Mucosa of descending colon (tissue), 3 donors: ENCODE data around the gene TRAPPC3L. TPM values are rescaled to one million over a fixed set of nuclear protein-coding genes. Genes with fewer than 3 reads are reported as not detected.
"Not testable (repeated sequence)": the region's sequence is repeated elsewhere in the genome, so short reads cannot be mapped to it uniquely, and the experiment has no call there.

Experiments
- ATAC-seq: fragments of 200-7000 bp; cut with Tn5 transposase; one replicate; pipeline ENCODE4 v1.9.1; 2020; ENCODE audit warnings: mild to moderate bottlenecking, moderate library complexity
- DNase-seq, 3 donors: peaks; one replicate each; pipeline ENCODE4 v3.0.0-alpha.2; 2020
- H3K36me3 ChIP-seq: fragments of 200-600 bp; one replicate; pipeline ENCODE4 v1.8.0; 2021; ENCODE audit warnings: low read depth, mild to moderate bottlenecking
- H3K4me1 ChIP-seq: fragments of 200-600 bp; one replicate; pipeline ENCODE4 v1.8.0; 2021; ENCODE audit warnings: low read depth, mild to moderate bottlenecking
- H3K4me3 ChIP-seq: fragments of 200-600 bp; one replicate; pipeline ENCODE4 v1.8.0; 2021; ENCODE audit warnings: mild to moderate bottlenecking
- H3K9me3 ChIP-seq: fragments of 200-600 bp; one replicate; pipeline ENCODE4 v1.8.0; 2021; ENCODE audit warnings: mild to moderate bottlenecking
- intact Hi-C, 2 donors: fragments of 100-400 bp; cut with DNase I in 1 of 2; cut with micrococcal nuclease in 1 of 2; formaldehyde crosslinking; loops; one replicate each; pipeline versions ENCODE4 v1.11.0 to v1.11.1; 2022; cut with DNase I, micrococcal nuclease
- total RNA-seq, 3 donors: library from RNA; stranded (reverse); fragmentation: NEBNext Ultra II Directional in 2 of 3; extraction: Animal tissue kit (Norgen Biotek cat#: 25700) in 2 of 3; gene quantifications; one replicate each; pipeline versions ENCODE4 v1.2.1 to v1.2.4, GENCODE V29; 2021 to 2023
- TF ChIP-seq, protein P1 (sequence below): fragments of 200-600 bp; IDR thresholded peaks from one replicate; pipeline ENCODE4 v1.8.0; 2022; ENCODE audit warnings: antibody characterized with exemption, mild to moderate bottlenecking
- donor health status: DM: no; HTN: no; CAD: no; lungs with moderate emphysema.
- donor health status: DM: no; HTN: no; CAD: no.
- donor health status: DM: no; HTN: yes; CAD: no.

The TRAPPC3L gene
- total RNA-seq, 3 donors from 2014 or later, result not detected

DNA sequence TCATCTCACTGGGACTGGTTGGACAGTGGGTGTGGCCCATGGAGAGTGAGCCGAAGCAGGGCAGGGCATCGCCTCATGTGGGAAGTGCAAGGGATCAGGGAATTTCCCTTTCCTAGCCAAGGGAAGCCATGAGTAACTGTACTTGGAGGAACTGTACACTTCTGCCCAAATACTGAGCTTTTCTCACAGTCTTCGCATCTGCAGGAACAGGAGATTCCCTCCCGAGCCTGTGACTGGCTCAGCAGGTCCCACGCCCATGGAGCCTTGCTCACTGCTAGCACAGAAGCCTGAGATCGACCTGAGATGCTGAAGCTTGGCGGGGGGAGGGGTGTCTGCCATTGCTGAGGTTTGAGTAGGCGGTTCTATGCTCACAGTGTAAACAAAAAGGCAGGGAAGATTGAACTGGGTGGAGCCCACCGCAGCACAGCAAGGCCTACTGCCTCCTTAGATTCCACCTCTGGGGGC, 44.5 kb downstream of the TRAPPC3L start:
- no peaks in the 10 kb centered on the region for H3K9me3 ChIP-seq
- DNase-seq, result no peak
- intact Hi-C loops, result no loop called here
- no peak for ATAC-seq
- H3K4me1 ChIP-seq, result no peaks in the 10 kb centered on the region
- no peaks in the 10 kb centered on the region for H3K36me3 ChIP-seq
- no peak overlapping the region for H3K4me3 ChIP-seq
- TF ChIP-seq, protein P1, sequence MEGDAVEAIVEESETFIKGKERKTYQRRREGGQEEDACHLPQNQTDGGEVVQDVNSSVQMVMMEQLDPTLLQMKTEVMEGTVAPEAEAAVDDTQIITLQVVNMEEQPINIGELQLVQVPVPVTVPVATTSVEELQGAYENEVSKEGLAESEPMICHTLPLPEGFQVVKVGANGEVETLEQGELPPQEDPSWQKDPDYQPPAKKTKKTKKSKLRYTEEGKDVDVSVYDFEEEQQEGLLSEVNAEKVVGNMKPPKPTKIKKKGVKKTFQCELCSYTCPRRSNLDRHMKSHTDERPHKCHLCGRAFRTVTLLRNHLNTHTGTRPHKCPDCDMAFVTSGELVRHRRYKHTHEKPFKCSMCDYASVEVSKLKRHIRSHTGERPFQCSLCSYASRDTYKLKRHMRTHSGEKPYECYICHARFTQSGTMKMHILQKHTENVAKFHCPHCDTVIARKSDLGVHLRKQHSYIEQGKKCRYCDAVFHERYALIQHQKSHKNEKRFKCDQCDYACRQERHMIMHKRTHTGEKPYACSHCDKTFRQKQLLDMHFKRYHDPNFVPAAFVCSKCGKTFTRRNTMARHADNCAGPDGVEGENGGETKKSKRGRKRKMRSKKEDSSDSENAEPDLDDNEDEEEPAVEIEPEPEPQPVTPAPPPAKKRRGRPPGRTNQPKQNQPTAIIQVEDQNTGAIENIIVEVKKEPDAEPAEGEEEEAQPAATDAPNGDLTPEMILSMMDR, result no peak

DNA sequence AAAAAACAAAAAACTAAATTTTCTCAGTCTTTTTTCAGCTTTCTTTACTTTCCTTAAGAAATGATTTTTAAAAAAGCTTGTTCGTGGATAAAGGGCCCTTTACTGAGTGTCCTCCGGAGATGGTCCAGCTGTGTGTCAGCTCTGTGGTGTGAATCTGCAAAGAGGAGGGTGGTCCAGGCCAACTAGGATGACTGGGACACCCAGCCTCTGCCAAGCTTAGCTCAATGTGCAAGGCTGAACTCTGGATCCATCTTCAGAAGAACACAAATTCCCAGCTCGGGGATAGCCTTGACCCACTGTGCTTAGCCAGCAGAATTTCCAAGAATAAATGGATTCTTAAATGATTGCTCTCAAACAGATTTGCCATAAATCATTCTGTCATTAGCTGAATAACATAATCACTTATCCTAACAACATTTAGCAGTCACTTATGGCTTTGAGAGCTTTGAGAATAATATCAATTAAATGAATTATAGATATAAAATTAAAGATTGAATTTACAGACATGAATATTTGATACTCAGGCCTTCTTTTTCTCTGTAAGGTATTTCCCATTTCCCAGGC, 48.3 kb downstream of the TRAPPC3L start:
- no peaks in the 10 kb centered on the region for H3K36me3 ChIP-seq

DNA sequence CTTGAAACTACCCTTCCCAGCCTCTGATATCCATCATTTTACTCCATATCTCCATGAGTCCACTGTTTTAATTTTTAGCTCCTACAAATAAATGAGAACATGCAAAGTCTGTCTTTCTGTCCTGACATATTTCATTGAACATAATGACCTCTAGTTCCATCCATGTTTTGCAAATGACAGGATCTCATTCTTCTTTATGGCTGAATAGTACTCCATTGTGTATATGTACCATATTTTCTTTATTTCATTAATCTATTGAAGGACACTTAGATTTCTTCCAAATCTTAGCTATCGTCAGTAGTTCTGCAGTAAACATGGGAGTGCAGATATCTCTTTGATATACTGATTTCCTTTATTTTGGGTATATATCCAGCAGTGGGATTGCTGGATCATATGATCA, 50.3 kb downstream of the TRAPPC3L start:
- intact Hi-C loops, H3K4me3 ChIP-seq, DNase-seq, H3K9me3 ChIP-seq, ATAC-seq, H3K36me3 ChIP-seq, H3K4me1 ChIP-seq: not testable (repeated sequence)

More for the DNA sequence above, 48.3 kb downstream of the TRAPPC3L start:
- Histone ChIP-seq H3K4me3 (no peak overlapping the region), H3K4me1 (no peaks in the 10 kb centered on the region), H3K9me3 (no peaks in the 10 kb centered on the region)
- ATAC-seq, result no peak
- TF ChIP-seq, protein P1, result no peak
- DNase-seq, result no peak
- intact Hi-C loops, result no loop called here

DNA sequence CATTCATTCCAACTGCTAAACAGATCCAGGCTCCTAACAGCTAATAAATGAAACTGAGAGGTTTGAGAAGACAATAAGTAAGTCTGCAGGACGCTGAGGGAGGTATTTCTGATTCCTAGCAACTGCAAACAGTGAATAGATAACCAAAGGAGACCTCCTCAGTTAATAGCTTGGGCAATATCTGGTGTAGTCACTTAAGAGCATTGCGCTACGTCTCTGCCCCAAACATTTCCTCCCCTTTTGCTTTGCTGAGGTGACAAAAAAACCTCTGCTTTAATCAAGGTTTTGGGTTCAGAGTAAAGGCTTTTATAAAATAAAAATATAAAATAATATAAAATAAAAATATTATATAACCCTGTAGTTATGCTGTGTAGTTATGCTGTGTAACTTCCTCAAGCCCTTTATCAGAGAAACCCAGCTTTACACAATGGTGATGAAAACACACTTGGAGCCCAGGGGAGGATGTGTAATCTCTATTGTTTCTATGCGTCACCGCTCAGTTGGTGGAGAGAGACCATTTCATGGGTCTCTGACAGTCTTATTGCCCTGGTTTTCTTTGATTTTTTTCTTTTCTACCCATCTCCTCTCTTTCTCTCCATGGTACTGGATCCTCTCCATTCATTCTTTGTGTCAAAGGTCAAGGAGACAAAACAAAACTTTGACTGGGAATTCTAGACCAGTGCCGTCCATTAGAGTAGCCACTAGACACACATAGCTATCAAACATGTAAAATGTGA, 53.0 kb downstream of the TRAPPC3L start:
- intact Hi-C loops, result no loop called here
- H3K4me3 ChIP-seq, result no peak overlapping the region
- no peaks in the 10 kb centered on the region for H3K36me3 ChIP-seq
- no peaks in the 10 kb centered on the region for H3K4me1 ChIP-seq
- H3K9me3 ChIP-seq, result no peaks in the 10 kb centered on the region
- DNase-seq (no peak), ATAC-seq (no peak)
- TF ChIP-seq, protein P1, result no peak

DNA sequence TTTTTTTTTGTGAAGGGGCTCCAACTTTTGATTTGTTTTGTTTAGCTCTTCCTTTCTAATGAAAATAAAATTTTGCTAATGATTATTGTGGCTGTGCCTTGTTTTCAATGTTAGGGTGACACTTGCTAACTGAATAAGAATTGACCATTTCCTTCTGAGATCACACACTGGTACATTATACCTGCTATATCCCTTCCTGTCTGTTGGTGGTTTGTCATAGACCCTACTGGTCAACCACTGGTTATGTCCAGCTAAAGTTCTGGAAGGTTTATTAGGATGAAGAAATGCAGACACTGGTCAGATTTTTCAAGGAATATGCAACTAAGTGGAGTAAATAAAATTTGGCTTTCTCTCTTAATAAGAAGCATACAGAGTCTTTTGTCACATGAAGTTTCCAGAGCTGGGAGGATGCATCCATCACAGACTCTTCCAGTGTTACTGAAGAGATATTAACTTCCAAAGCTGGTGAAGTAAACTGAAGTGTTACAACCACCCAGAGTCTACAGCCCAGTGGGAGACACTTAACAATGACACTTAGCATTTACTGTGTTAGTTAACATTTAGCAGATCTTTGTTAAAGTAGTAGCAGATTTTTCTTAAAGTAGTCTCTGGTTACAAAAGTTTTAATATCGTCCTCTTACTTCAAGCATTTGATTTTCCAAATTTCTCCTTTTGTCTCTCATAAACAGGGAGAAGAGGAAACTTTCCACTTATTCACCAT, 53.7 kb downstream of the TRAPPC3L start:
- Histone ChIP-seq H3K4me1 (no peaks in the 10 kb centered on the region), H3K9me3 (no peaks in the 10 kb centered on the region), H3K36me3 (no peaks in the 10 kb centered on the region), H3K4me3 (no peak overlapping the region)
- DNase-seq (no peak), ATAC-seq (no peak)
- intact Hi-C loops, result no loop called here
- TF ChIP-seq, protein P1, result no peak

DNA sequence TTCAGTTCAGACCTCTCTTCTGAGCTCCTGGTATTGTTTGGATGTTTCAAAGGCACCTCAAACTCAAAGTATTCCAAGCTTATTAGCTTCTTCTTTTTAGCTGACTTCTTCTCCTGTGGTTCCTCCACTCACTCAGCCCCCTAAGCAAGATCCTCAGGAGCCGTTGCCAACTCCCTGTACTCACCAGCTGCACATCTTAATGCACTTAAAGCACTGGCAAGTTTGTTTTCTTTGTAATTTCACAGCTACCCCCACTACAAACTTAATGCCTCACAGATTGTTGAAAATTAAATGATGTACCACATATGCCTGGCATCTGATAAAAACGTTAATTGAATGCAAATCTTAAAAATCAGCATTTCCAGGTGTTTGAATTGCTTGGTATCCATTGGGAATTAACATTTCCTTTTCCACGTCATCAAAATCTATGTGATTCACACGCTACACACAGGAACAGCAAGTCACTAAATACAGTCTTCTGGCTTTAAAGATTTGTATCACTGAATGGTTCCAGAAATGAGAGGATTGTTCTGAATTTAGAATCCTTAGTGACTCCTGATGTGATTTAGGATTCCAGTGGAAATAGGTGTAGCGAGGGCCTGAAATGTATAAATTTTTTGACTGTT, 59.8 kb downstream of the TRAPPC3L start:
- no peaks in the 10 kb centered on the region for H3K4me1 ChIP-seq
- no peak overlapping the region for H3K4me3 ChIP-seq
- no peaks in the 10 kb centered on the region for H3K9me3 ChIP-seq
- intact Hi-C loops, result no loop called here
- H3K36me3 ChIP-seq, result no peaks in the 10 kb centered on the region
- TF ChIP-seq, protein P1, result no peak
- no peak for DNase-seq
- ATAC-seq, result no peak
